Measurements from ENCODE around the gene PAIP2B.
"Not testable (repeated sequence)": the region's sequence is repeated elsewhere in the genome, so short reads cannot be mapped to it uniquely, and the experiment has no call there.

The PAIP2B gene

DNA sequence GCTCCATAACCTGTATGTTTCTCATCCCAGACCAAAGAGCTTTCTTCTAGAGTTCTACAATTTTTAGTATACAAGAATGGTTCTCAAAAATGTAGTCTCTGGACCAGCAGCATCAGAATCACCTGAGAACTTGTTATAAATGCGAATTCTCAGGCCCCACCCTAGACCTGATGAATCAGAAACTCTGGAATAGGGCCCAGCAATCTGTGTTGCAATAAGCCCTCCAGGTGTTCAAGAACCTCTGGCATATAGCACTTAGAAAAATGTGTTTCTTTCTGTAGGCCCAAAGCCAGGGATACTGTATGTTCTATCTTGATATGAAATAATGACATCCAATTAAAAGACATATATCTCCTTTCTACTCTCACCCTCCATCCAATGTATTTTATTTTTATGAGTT is 10.4 kb downstream of the PAIP2B start:
- peak; percentile 29 for DNase-seq

DNA sequence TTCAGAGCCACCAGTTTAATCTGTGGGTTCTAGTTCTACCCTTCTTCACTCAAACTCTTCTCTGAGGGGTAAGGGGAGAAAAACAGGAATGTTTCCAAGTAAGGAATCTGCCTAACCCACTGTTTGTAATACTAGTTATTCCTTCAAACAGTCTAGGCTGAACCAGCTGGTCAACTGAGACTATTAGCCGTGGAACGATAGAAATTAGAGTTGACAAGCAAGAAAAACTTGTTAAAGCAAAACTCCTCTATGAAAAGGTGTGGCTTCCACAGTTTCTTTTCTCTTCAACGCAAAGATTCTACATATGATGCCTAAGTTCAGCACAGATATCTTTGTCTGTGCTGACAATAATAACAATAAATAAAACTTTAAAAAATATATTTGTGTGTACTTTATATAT is 11.5 kb downstream of the PAIP2B start:
- DNase-seq, result no peak

DNA sequence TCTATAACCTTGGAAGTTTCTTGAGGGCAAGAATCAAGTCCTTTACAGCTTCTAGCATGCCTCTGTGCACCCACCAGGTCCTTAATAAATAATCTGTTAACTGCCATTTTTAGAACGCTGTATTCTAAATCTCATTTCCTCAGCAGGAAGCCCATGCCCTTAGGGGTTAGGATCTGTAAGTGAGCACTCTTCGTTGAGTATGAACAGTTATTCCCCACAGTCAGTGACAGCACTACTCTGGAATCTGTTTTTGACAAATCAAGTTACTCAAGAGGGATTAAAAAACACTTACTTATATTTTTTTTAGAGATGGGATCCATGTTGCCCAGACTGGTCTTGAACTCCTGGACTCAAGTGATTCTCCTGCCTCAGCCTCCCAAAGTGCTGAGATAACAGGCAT is 14.6 kb downstream of the PAIP2B start:
- DNase-seq, result no peak

DNA sequence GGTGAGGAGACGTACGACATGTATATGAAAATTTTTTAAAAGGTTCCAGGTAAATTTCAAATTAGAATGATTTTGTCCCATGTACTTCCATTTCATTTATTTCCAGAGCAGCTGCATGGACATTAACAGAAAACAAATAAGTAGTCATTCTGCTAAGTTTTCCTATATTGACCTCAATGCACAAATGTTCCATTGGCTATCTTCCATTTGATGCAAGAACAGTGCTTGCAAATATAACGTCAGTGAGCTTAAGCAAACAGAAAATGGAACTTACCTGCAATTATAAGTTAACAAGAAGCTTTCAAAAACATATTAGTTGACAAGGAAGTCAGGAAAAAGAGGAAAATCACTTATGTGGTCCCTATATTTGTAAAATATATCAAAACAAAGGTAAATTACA is 16.6 kb downstream of the PAIP2B start:
- no peak for DNase-seq

DNA sequence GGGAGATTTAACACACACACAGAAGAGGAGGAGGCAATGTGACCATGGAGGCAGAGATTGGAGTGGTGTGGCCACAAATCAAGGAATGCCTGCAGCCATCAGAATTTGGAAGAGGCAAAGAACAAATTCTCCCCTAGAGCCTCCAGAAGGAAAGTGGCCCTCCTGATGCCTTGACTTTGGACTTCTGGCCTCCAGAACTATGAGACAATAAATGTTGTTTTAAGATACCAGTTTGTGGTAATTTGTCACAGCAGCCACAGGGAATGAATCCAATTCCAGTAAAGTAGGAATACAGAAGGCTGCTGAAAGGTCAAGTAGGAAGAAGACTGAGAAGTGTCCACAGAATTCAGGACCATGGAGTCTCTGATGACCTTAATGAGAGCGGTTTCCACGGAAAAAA is 18.1 kb downstream of the PAIP2B start:
- DNase-seq, result no peak

DNA sequence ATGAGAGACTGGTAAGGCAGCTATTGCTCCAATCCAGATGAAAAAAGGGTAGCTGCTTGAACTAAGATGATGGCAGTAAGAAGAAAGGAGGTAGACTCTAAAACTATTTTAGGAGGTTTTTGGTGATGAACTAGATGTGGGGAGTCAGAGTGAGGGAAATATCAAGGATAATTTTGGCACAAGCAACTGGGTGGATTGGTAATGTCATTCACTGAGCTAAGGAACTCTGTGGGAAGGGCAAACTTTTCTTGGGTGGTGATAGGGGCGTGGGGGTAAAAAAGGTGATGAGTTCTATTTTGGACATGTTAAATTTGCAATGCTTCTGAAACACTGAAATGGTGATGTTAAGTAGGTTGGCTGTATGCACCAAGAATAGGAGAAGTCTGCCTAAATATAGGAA is 19.3 kb downstream of the PAIP2B start:
- DNase-seq, result no peak

DNA sequence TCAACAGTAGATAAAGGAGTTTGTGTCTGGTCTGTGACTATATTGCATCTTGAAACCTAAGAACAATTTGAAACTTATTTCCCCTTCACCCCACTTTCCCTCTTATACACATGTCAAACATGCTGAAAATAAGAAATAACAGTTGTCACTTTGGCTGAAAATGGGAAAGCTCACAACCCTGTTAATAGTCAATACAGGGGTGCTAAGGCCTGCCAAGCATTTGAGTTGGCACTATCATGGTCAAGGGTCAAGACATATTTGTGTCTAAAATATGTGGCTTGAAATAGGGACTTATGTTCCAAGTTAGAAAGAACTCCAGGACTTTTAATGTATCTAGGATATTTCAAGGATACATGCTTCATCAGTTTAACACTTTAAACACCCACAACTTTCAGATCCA is 20.6 kb downstream of the PAIP2B start:
- no peak for DNase-seq

DNA sequence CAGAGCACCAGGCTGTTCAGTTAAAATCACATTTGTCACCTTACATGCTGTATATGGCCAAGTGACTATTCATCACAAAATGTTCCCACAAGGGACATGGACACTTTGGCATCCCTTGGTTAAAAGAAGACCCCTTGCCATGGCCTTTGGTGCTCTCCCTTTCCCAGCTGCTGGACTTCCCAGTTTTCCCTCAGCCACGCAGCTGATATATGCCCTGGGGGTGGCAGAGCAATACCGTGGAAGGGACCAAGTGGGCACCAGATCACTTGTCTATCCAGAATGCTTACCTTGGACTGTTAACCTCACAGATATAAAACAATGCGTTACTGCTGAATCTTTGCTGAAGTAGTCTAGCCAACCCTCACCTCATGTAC is 35.3 kb downstream of the PAIP2B start:
- no peak for DNase-seq

DNA sequence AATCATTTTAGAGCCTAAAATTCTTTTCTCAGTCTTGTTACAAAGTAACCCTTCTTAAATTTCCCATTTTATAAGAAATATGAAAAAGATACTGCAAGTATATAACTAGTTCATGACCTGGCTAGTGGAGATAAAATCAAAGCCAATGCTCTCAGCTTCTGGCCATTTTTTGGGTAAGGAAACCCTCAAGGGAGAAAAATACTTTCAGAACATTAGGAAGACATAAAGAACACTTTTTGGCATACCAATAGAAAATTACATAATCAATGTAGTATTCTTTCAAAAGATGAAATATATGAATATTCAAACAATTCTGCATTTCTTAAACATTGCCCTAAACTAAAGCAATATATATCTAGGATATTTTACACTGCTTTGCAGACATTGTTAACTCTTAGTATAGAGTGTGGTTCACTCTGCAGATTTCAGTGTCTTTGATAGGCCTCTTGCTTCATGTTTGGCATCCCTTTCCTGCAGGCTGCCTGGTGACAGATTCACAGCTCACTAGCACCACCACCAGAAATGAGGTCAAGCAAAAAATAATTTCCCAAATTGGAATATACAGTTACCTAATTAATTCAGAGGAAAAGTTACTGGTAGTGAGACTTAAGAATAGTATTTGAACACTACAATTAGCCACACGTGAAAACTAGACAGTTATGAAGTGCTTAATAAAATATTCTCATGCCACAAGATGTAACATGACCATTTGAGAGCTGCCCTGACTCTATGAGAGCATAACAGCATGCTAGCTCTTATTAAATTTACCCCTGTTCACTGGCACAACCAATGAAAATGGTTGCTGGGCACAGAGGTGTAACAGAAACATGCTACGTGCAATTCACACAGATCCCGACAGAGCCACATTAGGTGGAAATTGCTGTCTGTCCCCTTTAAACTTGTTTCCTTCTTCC is 36.0 kb downstream of the PAIP2B start:
- DNase-seq, result no peak

DNA sequence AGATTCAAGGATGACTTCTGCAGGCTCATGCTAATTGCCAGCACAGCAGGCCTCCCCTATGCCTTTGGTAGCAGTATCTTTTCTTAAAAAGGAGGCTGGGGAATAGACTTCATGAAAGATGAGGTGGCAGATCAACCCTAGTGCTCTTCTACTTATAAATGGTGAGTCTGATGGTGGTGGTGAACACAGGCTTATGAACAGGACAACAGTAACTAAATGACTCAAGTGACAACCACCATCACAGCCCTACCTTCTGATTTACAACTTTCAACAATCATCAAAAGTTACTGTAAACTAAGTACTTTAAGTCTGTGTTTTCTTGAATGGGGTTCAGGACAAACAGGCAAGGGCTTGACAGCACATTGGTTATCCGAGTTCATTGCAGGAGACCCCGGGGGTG is 39.3 kb downstream of the PAIP2B start:
- no peak for DNase-seq

DNA sequence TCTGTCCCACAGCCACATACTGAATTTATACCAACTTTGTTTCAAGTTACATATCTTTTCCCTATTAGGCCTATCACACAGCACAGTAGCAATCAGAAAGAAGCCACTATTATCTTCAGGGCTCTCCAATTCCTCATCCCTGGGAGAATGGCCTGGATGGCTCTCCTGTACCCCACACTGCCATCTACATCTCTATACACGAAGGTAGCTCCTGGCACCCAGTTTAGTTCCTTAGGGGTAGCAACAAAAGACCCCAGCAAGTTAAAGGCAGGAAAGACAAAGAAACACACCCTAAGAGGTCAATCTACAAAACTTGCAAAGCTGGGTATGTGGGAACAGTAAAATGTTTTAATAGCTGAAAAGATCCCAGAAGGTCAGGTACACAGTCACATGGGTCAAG is 39.9 kb downstream of the PAIP2B start:
- DNase-seq, result no peak

DNA sequence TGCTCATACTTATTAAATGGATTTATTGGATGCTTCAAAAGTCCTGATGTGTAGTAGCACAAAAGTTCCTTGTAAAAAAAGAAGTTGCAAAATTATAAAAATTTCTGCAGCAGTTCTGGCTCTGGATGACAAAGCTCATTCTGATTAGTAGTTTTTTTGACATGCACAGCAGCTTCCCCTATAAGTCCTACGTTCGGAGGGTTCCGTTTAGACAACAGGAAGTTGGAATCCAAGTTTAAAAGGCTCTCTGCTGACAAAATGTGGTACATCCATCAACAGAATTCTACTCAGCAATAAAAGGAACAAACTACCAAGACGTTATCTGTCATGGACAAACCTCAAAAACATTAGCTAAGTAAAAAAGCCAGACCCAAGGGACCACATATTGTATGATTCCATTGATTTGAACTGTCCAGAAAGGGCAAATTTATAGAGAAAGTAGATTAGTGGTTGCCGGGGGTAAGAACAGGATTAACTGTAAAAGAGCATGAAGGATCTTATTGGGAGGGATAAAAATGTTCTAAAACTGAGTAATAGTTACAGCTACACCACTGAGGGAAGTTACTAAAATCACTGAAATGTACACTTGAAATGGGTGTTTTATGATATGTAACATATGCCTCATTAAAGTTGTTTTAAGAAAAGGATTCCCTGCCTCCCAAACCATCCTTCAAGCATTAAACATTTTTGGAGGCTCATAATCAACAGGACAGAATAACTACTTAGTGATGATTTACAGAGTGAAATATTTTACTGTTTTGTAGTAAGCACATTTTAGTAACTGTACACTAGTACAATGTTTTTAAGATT is 43.4 kb downstream of the PAIP2B start:
- DNase-seq, result not testable (repeated sequence)

DNA sequence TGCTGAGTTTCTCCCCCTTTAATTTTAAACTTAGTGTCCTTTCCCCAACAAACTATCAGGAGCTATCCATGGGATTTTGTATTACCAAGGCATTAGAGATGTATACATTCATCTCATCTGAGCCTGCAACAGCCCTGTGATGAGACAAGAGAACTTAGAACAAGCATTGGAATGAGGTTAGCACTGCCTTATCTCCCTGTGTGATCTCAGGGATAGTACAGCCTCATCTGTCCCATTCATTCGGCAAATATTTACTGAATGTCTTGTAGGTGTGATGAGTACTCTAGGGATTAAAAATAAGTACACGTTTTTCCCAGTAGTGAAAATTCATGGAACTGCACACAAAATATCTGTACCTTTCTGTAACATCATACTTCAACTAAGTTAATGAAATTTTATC is 45.6 kb downstream of the PAIP2B start:
- DNase-seq, result no peak

DNA sequence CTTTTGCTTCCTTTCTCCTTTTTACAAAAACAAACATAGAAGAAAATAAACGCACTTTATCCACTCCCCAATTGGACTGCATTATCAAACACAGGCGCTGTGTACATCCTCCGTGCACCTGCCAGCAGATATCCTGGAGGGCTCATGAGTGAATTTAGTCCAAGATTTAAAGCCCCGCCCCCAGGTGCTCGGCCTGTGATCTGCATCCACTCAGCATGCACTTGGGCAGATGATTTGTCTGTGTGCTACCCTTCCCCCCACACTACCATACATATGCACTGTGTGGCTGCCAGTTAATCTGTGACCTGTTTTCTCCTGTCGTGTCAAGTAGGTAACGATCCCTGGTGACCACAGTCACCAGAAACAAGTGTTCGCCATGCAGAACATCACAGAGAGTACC is 48.1 kb downstream of the PAIP2B start:
- not testable (repeated sequence) for DNase-seq

DNA sequence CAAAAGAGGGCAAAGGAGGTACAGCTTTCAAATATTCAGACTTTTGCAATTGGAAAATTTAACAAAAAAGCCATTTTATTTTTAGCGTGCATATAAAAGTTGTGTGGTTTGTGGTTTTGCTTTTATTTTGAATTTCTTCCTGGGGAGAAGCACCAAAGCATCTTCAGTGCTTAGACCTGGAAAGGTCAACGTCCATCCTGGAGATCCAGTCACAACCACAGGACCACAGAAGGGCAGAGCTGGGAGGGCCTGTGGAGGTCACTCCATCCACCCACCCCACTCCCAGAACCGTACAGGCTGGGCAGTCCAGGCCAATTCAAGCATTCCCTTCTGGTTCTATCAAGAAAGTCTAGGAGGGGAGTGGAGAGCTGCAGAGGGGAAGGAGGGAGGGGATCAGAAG is 52.7 kb downstream of the PAIP2B start:
- DNase-seq, result no peak

DNA sequence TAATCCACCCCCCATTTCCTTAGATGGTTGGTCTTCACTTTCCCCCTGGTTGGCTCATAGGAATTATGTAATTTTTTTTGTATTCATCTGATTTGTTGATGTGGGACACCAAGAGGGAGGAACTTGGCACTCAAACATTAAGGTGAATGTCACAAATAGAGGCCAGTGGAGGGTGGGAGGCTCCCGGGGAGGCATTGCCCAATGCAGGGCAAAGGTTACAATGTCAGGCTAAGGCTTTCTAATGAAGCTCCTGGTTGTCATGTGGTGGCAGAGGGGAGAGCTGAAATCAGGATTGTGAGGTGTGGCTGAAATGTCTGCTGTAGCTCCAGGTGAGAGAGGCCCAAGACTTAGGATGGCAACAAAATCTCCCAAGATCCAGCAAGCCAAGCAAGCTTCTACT is 53.8 kb downstream of the PAIP2B start:
- DNase-seq, result no peak

DNA sequence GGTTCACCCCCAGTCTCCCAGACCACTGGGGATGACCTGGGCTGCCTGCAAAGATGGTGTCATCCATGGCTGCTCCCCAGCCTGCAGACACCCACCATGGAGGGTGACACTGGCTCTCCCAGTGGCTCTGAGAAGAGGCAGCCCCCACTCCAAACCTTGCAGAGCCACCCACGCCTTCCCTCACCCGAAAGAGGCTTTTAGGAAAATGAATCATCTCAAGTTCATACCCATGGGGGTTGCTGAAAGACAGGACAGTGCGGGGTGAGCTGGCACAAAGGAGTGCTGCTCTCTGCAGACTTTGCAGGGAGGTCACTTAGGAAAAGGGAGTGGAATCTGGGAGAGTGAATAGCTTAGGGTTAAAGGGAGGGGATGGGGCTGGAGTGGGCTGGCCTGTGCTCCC is 60.1 kb downstream of the PAIP2B start:
- DNase-seq, result no peak

DNA sequence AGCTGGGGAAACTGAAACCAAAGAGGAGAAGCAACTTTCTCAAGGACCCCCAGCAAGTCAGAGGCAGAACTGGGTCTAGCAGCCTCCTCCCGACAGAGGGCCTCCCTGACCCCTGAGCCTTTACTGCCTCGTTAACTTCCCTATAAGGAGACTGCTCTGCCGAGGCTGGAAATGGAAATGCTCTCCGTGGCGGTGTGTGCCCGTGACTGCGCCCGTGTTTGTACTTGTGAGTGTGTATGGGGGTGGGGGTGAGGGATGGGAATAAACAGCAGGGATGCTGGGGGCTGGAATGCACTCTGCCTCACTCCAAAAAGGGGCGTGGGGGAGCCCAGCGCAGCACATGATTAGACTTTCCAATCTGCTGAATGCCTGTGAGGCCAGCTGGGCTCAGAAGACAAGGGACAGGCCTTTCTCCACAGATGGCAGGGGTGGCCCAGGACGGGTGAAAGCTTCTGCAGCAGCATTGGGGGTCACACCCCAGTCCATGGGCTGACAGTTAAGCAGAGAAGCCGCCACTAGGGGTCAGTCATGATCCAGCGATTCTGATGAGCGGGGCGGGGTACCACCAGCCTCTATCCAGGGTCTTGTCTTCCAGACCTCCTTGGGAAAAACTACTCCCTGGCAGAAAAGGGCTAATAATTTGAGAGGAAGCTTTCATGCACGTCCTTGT is 69.6 kb downstream of the PAIP2B start:
- no peak for DNase-seq

DNA sequence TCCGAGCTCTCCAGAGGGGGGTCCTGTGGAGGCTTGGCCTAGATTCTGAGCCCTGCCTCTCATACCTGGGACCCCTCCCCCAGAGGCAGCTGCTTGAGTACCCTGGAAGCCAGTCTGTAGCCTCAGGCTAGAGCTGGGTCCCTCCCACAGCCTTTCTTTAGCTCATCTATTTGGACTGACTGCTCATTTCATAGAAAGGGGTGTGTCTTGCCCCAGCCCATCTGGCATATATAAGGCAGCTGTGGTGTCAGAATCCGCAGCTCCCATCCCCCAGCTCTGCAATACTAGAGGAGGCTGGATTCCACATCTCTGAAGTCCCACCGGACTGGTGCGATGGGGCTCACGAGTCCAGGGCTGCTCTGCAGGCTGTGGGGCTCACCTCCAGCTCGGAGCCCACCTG is 70.3 kb downstream of the PAIP2B start:
- peak; percentile 30 for DNase-seq

DNA sequence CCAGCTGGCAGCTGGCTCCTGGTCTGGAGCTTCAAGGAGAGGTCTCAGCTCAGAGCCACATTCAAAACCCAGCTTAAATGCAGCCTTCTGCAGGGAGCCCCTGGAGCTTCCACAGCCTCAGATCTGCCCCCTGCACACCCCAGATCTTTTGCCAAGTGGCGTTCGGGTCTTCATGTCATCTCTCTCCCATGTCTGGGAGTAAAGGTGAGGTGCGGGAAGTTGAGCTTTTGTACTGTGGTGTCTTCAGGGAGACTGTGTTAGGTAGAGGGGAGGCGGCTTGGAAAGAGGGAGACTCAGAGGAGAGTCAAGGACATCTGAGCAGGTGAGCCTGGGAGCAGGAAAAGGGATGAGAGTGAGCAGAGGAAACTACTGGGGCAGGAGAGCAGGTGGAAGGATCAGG is 71.1 kb downstream of the PAIP2B start:
- no peak for DNase-seq

DNA sequence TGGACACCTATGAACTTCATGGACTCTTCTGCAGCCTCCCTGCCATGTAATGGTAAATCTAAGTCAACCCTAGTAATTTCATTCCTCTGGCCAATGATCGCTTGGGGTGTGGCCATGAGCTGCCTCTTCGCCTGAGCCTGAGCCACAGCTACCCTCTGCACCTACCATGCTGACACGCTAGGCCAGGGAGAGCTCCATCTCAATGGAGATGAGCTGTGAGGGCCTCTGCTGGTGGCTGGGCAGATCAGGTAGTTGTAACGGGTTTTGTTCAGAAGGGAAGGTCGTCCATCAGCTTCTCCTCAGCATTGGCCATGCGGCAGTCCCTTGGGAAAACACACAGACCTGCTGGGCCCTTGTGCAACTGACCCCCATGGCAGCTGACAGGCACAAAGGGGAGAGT is 72.1 kb downstream of the PAIP2B start:
- no peak for DNase-seq

DNA sequence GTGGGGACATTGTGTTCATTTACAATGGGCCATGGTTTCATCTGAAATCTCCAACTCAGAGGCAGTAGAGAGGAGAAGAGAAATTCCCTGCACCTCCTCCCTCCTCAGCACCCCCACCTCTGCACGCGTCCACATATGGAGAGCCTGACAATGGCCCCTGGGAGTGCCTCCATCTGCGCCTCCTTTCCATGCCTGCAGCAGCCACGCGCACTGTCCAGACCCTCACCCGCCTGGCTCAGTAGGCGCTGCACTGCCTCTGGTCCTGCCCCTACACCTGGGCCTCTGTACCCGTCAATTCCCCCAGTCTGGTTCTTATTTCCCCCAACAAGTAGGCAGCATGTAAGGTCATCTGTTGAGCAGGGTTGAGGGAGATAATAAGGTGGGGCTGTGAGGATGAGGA is 72.6 kb downstream of the PAIP2B start:
- DNase-seq, result no peak

DNA sequence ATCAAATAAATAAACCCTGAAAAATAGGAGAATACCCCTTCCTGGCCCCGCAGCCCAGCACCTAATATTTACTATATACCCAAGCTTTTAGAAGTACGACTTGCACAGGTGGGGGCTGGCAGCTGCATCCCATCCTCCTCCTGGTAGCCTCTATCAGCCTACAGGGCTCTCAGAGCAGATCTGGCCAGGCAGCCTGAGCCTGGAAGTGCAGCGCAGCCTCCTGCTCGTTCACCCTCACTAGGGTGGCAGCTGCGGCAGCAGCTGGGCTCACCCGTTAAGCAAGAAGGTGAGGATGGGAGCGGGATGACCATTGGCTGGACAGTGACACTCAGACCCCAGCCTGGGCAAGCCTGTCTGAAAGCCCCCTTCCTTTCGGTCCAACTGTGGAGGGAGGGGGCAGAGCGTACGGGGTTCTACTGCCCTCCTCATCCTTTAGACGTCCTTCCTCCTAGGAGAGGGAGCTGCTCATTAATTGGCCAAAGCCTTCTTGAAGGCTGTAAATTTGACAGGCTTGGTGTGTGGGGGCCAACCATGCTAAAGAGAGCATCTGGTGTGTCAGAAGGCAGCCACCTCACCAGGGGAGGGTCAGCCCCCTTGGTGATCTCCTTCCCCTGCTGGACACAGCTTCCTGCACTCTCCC is 73.2 kb downstream of the PAIP2B start:
- DNase-seq, result no peak

Measured in NCI-H226 (cell line).